ENCODE data around the gene POLR2L.

Gene POLR2L

GRCh38 chr11:824942-825341 is 17.4 kb downstream of the POLR2L start:
- Histone ChIP-seq H3K4me1 (ENCODE audit: control insufficient read depth, insufficient read depth, low read length) (peaks cover 51% of the 10 kb centered on the region), H3K27ac (ENCODE audit: low read length) (no peak overlapping the region), H3K36me3 (ENCODE audit: control insufficient read depth in 2 of 2, insufficient read depth in 2 of 2, low read length in 2 of 2) (peaks cover 0 to 8% of the 10 kb centered on the region in 2 donors), H3K4me3 (ENCODE audit: low read length in 2 of 2) (no peak overlapping the region), H3K27me3 (ENCODE audit: control insufficient read depth in 1 of 2, insufficient read depth in 2 of 2, low read length in 2 of 2) (peaks cover 40 to 55% of the 10 kb centered on the region in 2 donors), H3K9ac (ENCODE audit: low read length in 2 of 2) (no peak overlapping the region), H3K9me3 (ENCODE audit: control insufficient read depth in 2 of 2, low read length in 2 of 2) (no peaks in the 10 kb centered on the region)

GRCh38 chr11:824292-824880 is 17.9 kb downstream of the POLR2L start:
- no peak overlapping the region for H3K4me3 ChIP-seq (ENCODE audit: low read length in 2 of 2)
- peaks cover 0 to 8% of the 10 kb centered on the region in 2 donors for H3K36me3 ChIP-seq (ENCODE audit: control insufficient read depth in 2 of 2, insufficient read depth in 2 of 2, low read length in 2 of 2)
- no peak overlapping the region for H3K9ac ChIP-seq (ENCODE audit: low read length in 2 of 2)
- H3K27ac ChIP-seq (ENCODE audit: low read length): no peak overlapping the region
- peaks cover 46% of the 10 kb centered on the region for H3K4me1 ChIP-seq (ENCODE audit: control insufficient read depth, insufficient read depth, low read length)
- peaks cover 35 to 49% of the 10 kb centered on the region in 2 donors for H3K27me3 ChIP-seq (ENCODE audit: control insufficient read depth in 1 of 2, insufficient read depth in 2 of 2, low read length in 2 of 2)
- no peaks in the 10 kb centered on the region for H3K9me3 ChIP-seq (ENCODE audit: control insufficient read depth in 2 of 2, low read length in 2 of 2)

GRCh38 chr11:823441-824291 is 18.7 kb downstream of the POLR2L start:
- Histone ChIP-seq H3K27ac (ENCODE audit: low read length) (no peak overlapping the region), H3K27me3 (ENCODE audit: control insufficient read depth in 1 of 2, insufficient read depth in 2 of 2, low read length in 2 of 2) (peaks cover 28 to 42% of the 10 kb centered on the region in 2 donors), H3K4me1 (ENCODE audit: control insufficient read depth, insufficient read depth, low read length) (peaks cover 44% of the 10 kb centered on the region), H3K9me3 (ENCODE audit: control insufficient read depth in 2 of 2, low read length in 2 of 2) (no peaks in the 10 kb centered on the region), H3K9ac (ENCODE audit: low read length in 2 of 2) (no peak overlapping the region), H3K36me3 (ENCODE audit: control insufficient read depth in 2 of 2, insufficient read depth in 2 of 2, low read length in 2 of 2) (peaks cover 0 to 8% of the 10 kb centered on the region in 2 donors), H3K4me3 (ENCODE audit: low read length in 2 of 2) (no peak overlapping the region)

- Histone ChIP-seq H3K4me3 (ENCODE audit: low read length in 2 of 2) (peak overlapping the region in 1 of 2 donors; percentile 81), H3K27me3 (ENCODE audit: control insufficient read depth in 1 of 2, insufficient read depth in 2 of 2, low read length in 2 of 2) (peaks cover 15 to 23% of the 10 kb centered on the region in 2 donors), H3K9ac (ENCODE audit: low read length in 2 of 2) (no peak overlapping the region), H3K4me1 (ENCODE audit: control insufficient read depth, insufficient read depth, low read length) (peaks cover 36% of the 10 kb centered on the region), H3K9me3 (ENCODE audit: control insufficient read depth in 2 of 2, low read length in 2 of 2) (no peaks in the 10 kb centered on the region), H3K27ac (ENCODE audit: low read length) (no peak overlapping the region), H3K36me3 (ENCODE audit: control insufficient read depth in 2 of 2, insufficient read depth in 2 of 2, low read length in 2 of 2) (peaks cover 0 to 8% of the 10 kb centered on the region in 2 donors)
Measured at GRCh38 chr11:821512-822371, 20.6 kb downstream of the POLR2L start.

GRCh38 chr11:820655-821511 is 21.4 kb downstream of the POLR2L start:
- no peaks in the 10 kb centered on the region for H3K9me3 ChIP-seq (ENCODE audit: control insufficient read depth in 2 of 2, low read length in 2 of 2)
- H3K27me3 ChIP-seq (ENCODE audit: control insufficient read depth in 1 of 2, insufficient read depth in 2 of 2, low read length in 2 of 2): peaks cover 9 to 14% of the 10 kb centered on the region in 2 donors
- no peak overlapping the region for H3K27ac ChIP-seq (ENCODE audit: low read length)
- H3K9ac ChIP-seq (ENCODE audit: low read length in 2 of 2): peak overlapping the region; percentile 52 to 71
- peak overlapping the region; percentile 57 to 81 for H3K4me3 ChIP-seq (ENCODE audit: low read length in 2 of 2)
- H3K4me1 ChIP-seq (ENCODE audit: control insufficient read depth, insufficient read depth, low read length): peaks cover 34% of the 10 kb centered on the region
- peaks cover 0 to 8% of the 10 kb centered on the region in 2 donors for H3K36me3 ChIP-seq (ENCODE audit: control insufficient read depth in 2 of 2, insufficient read depth in 2 of 2, low read length in 2 of 2)

GRCh38 chr11:819943-820649 is 22.2 kb downstream of the POLR2L start:
- H3K9me3 ChIP-seq (ENCODE audit: control insufficient read depth in 2 of 2, low read length in 2 of 2): no peaks in the 10 kb centered on the region
- peaks cover under 1 to 7% of the 10 kb centered on the region in 2 donors for H3K27me3 ChIP-seq (ENCODE audit: control insufficient read depth in 1 of 2, insufficient read depth in 2 of 2, low read length in 2 of 2)
- H3K4me1 ChIP-seq (ENCODE audit: control insufficient read depth, insufficient read depth, low read length): peaks cover 34% of the 10 kb centered on the region
- H3K36me3 ChIP-seq (ENCODE audit: control insufficient read depth in 2 of 2, insufficient read depth in 2 of 2, low read length in 2 of 2): peaks cover 0 to 7% of the 10 kb centered on the region in 2 donors
- H3K9ac ChIP-seq (ENCODE audit: low read length in 2 of 2): peak overlapping the region; percentile 52 to 71
- H3K27ac ChIP-seq (ENCODE audit: low read length): peak overlapping the region; percentile 73
- peak overlapping the region; percentile 57 to 81 for H3K4me3 ChIP-seq (ENCODE audit: low read length in 2 of 2)

GRCh38 chr11:819129-819931 is 23.0 kb downstream of the POLR2L start:
- Histone ChIP-seq H3K9me3 (ENCODE audit: control insufficient read depth in 2 of 2, low read length in 2 of 2) (no peaks in the 10 kb centered on the region), H3K36me3 (ENCODE audit: control insufficient read depth in 2 of 2, insufficient read depth in 2 of 2, low read length in 2 of 2) (peaks cover 0 to under 1% of the 10 kb centered on the region in 2 donors), H3K27me3 (ENCODE audit: control insufficient read depth in 1 of 2, insufficient read depth in 2 of 2, low read length in 2 of 2) (no peaks in the 10 kb centered on the region), H3K27ac (ENCODE audit: low read length) (peak overlapping the region; percentile 73), H3K4me3 (ENCODE audit: low read length in 2 of 2) (peak overlapping the region; percentile 57 to 81), H3K4me1 (ENCODE audit: control insufficient read depth, insufficient read depth, low read length) (peaks cover 34% of the 10 kb centered on the region), H3K9ac (ENCODE audit: low read length in 2 of 2) (peak overlapping the region; percentile 62 to 69)

- peak within 1 kb of the TSS; percentile 73 for H3K27ac ChIP-seq (ENCODE audit: low read length)
- H3K4me1 ChIP-seq (ENCODE audit: control insufficient read depth, insufficient read depth, low read length): peaks cover 34% of the 10 kb centered on the region
- H3K9me3 ChIP-seq (ENCODE audit: control insufficient read depth in 2 of 2, low read length in 2 of 2): no peaks in the 10 kb centered on the region
- peaks cover 0 to 2% of the 10 kb centered on the region in 2 donors for H3K36me3 ChIP-seq (ENCODE audit: control insufficient read depth in 2 of 2, insufficient read depth in 2 of 2, low read length in 2 of 2)
- H3K9ac ChIP-seq (ENCODE audit: low read length in 2 of 2): peak within 1 kb of the TSS; percentile 62 to 69
- H3K27me3 ChIP-seq (ENCODE audit: control insufficient read depth in 1 of 2, insufficient read depth in 2 of 2, low read length in 2 of 2): no peaks in the 10 kb centered on the region
- peak within 1 kb of the TSS; percentile 57 to 81 for H3K4me3 ChIP-seq (ENCODE audit: low read length in 2 of 2)
Measured at GRCh38 chr11:818396-819128, 23.8 kb downstream of the POLR2L start, which contains the start of gene PNPLA2. TSS of gene PNPLA2 (plus strand) at chr11:818914. CDS start at chr11:819719, 805 bp downstream.

All from stomach smooth muscle (tissue), 2 donors.